Neural progenitor cell (in vitro differentiated cells): ENCODE data around the gene TCF4. TPM values are rescaled to one million over a fixed set of nuclear protein-coding genes. Genes with fewer than 3 reads are reported as not detected.

Source experiments
- DNase-seq: peaks from one replicate; pipeline ENCODE4 v3.0.0-alpha.2; 2016; ENCODE audit warnings: low spot score
- H2AFZ ChIP-seq: fragments of 200-600 bp; sonication (generic); replicated peaks from 2 replicates; pipeline ENCODE4 v1.6.1; 2016; ENCODE audit warnings: antibody characterized with exemption
- H3F3A ChIP-seq: fragments of 200-600 bp; sonication (generic); 2 replicates; pipeline ENCODE4 v1.6.1; 2016; ENCODE audit warnings: antibody characterized with exemption, low read depth
- H3K27ac ChIP-seq: fragments of 200-600 bp; sonication (generic); 2 replicates; pipeline ENCODE4 v1.5.1; 2016; ENCODE audit warnings: mild to moderate bottlenecking
- H3K27me3 ChIP-seq: fragments of 200-600 bp; sonication (generic); 2 replicates; pipeline ENCODE4 v1.6.1; 2016; ENCODE audit warnings: mild to moderate bottlenecking, moderate library complexity
- H3K36me3 ChIP-seq: fragments of 200-600 bp; sonication (generic); 2 replicates; pipeline ENCODE4 v1.5.1; 2016
- H3K4me1 ChIP-seq: fragments of 200-600 bp; sonication (generic); 2 replicates; pipeline ENCODE4 v1.6.1; 2016; ENCODE audit warnings: mixed run types
- H3K4me2 ChIP-seq: fragments of 200-600 bp; sonication (generic); 2 replicates; pipeline ENCODE4 v1.6.1; 2016
- H3K4me3 ChIP-seq: fragments of 200-600 bp; sonication (generic); 2 replicates; pipeline ENCODE4 v1.5.1; 2016
- H3K79me2 ChIP-seq: fragments of 200-600 bp; sonication (generic); 2 replicates; pipeline ENCODE4 v1.6.1; 2016; ENCODE audit warnings: low read depth
- H3K9ac ChIP-seq: fragments of 200-600 bp; sonication (generic); 2 replicates; pipeline ENCODE4 v1.6.1; 2016
- H3K9me3 ChIP-seq: fragments of 200-600 bp; sonication (generic); 2 replicates; pipeline ENCODE4 v1.5.1; 2016; ENCODE audit warnings: low read depth
- H4K20me1 ChIP-seq: fragments of 200-600 bp; sonication (generic); 2 replicates; pipeline ENCODE4 v1.6.1; 2016; ENCODE audit warnings: low read depth
- H3K27ac Mint-ChIP-seq: 3 replicates; pipeline ENCODE4 v1.8.0; 2021; ENCODE audit warnings: mixed read lengths
- H3K27me3 Mint-ChIP-seq: 2 replicates; pipeline ENCODE4 v1.8.0; 2022; ENCODE audit warnings: low read depth, mild to moderate bottlenecking, inconsistent platforms, moderate library complexity, mixed read lengths; ENCODE audit not compliant: insufficient read depth
- H3K36me3 Mint-ChIP-seq: 3 replicates; pipeline ENCODE4 v1.8.0; 2021; ENCODE audit warnings: mixed read lengths
- H3K4me1 Mint-ChIP-seq: 3 replicates; pipeline ENCODE4 v1.8.0; 2021; ENCODE audit warnings: mixed read lengths
- H3K4me3 Mint-ChIP-seq: 3 replicates; pipeline ENCODE4 v1.8.0; 2021; ENCODE audit warnings: mild to moderate bottlenecking, moderate library complexity, mixed read lengths
- H3K9me3 Mint-ChIP-seq: 3 replicates; pipeline ENCODE4 v1.8.0; 2020; ENCODE audit warnings: mixed read lengths
- CTCF ChIP-seq: fragments of 200-600 bp; sonication (generic); IDR thresholded peaks from 2 replicates; pipeline ENCODE4 v1.5.1; 2017; ENCODE audit warnings: antibody characterized with exemption, mild to moderate bottlenecking
- EZH2 ChIP-seq: fragments of 200-600 bp; sonication (generic); IDR thresholded peaks from 2 replicates; pipeline ENCODE4 v1.6.1; 2017; ENCODE audit warnings: antibody characterized with exemption, mild to moderate bottlenecking, moderate library complexity
- EZH2phosphoT487 ChIP-seq: fragments of 200-600 bp; sonication (generic); IDR thresholded peaks from 2 replicates; pipeline ENCODE4 v1.6.1; 2017; ENCODE audit warnings: antibody characterized with exemption
- total RNA-seq: library from RNA; depleted of rRNA; stranded (reverse); fragments of >200 nt; gene quantifications from 2 replicates; pipeline ENCODE4 v1.2.3, GENCODE V29; 2015; ENCODE audit warnings: low replicate concordance

TCF4 gene
- total RNA-seq, 1 donor from 2014 or later, result 161 TPM

GRCh38 chr18:55453186-55453585, 134.8 kb downstream of the TCF4 start:
- Histone ChIP-seq H3K4me2 (no peak overlapping the region), H4K20me1 (peaks cover 89% of the 10 kb centered on the region), H3K27ac (no peak overlapping the region), H3K9me3 (no peaks in the 10 kb centered on the region), H3K9ac (no peak overlapping the region), H2AFZ (no peak overlapping the region), H3K27me3 (no peaks in the 10 kb centered on the region), H3K4me1 (peaks cover 9% of the 10 kb centered on the region), H3K36me3 (no peaks in the 10 kb centered on the region), H3K4me3 (no peak overlapping the region), H3K79me2 (peaks cover 100% of the 10 kb centered on the region), H3F3A (no peaks in the 10 kb centered on the region)
- no peak overlapping the region for H3K27ac Mint-ChIP-seq
- H3K27me3 Mint-ChIP-seq, result no peaks in the 10 kb centered on the region
- no peaks in the 10 kb centered on the region for H3K9me3 Mint-ChIP-seq
- TF ChIP-seq CTCF, result no peak
- no peak for TF ChIP-seq EZH2
- TF ChIP-seq EZH2phosphoT487, result no peak
- no peak for DNase-seq
- H3K4me3 Mint-ChIP-seq, result no peak overlapping the region
- H3K4me1 Mint-ChIP-seq, result peaks cover 28% of the 10 kb centered on the region
- H3K36me3 Mint-ChIP-seq, result peaks cover 10% of the 10 kb centered on the region

GRCh38 chr18:55452123-55452611, 135.8 kb downstream of the TCF4 start:
- Histone ChIP-seq H4K20me1 (peaks cover 81% of the 10 kb centered on the region), H3K27ac (no peak overlapping the region), H3K4me3 (no peak overlapping the region), H3F3A (no peaks in the 10 kb centered on the region), H3K9me3 (no peaks in the 10 kb centered on the region), H3K4me2 (no peak overlapping the region), H2AFZ (no peak overlapping the region), H3K79me2 (peaks cover 100% of the 10 kb centered on the region), H3K9ac (no peak overlapping the region), H3K36me3 (no peaks in the 10 kb centered on the region), H3K27me3 (no peaks in the 10 kb centered on the region), H3K4me1 (peaks cover 9% of the 10 kb centered on the region)
- Mint-ChIP-seq H3K27ac (no peak overlapping the region), H3K9me3 (no peaks in the 10 kb centered on the region), H3K4me1 (peaks cover 26% of the 10 kb centered on the region), H3K27me3 (no peaks in the 10 kb centered on the region), H3K36me3 (peaks cover 12% of the 10 kb centered on the region), H3K4me3 (no peak overlapping the region)
- no peak for TF ChIP-seq CTCF
- TF ChIP-seq EZH2phosphoT487, result no peak
- TF ChIP-seq EZH2, result no peak
- no peak for DNase-seq

- H3K4me1 Mint-ChIP-seq, result peaks cover 16% of the 10 kb centered on the region
- H3K9me3 Mint-ChIP-seq, result peaks cover 14% of the 10 kb centered on the region
- no peak overlapping the region for H3K4me2 ChIP-seq
- peaks cover 2% of the 10 kb centered on the region for H3K27me3 Mint-ChIP-seq
- no peaks in the 10 kb centered on the region for H3F3A ChIP-seq
- no peaks in the 10 kb centered on the region for H3K36me3 ChIP-seq
- no peaks in the 10 kb centered on the region for H3K27me3 ChIP-seq
- no peak overlapping the region for H3K9ac ChIP-seq
- no peak overlapping the region for H3K4me3 ChIP-seq
- H3K79me2 ChIP-seq, result peaks cover 100% of the 10 kb centered on the region
- H3K9me3 ChIP-seq, result no peaks in the 10 kb centered on the region
- peaks cover 9% of the 10 kb centered on the region for H3K4me1 ChIP-seq
- no peak overlapping the region for H2AFZ ChIP-seq
- no peak overlapping the region for H3K27ac ChIP-seq
- no peak for DNase-seq
- TF ChIP-seq CTCF (no peak), EZH2 (no peak), EZH2phosphoT487 (no peak)
- H3K4me3 Mint-ChIP-seq, result no peak overlapping the region
- peaks cover 56% of the 10 kb centered on the region for H4K20me1 ChIP-seq
- H3K36me3 Mint-ChIP-seq, result peaks cover 29% of the 10 kb centered on the region
- no peak overlapping the region for H3K27ac Mint-ChIP-seq
Observed at GRCh38 chr18:55449412-55450140, 138.4 kb downstream of the TCF4 start.
